Parathyroid adenoma (tissue), 2 donors: Measurements from ENCODE around the gene TLR1.
"Not testable (repeated sequence)": the region's sequence is repeated elsewhere in the genome, so short reads cannot be mapped to it uniquely, and the experiment has no call there.

Source experiments
- H2AFZ ChIP-seq: fragments of 300-600 bp; sonication (generic); one replicate; pipeline ENCODE4 v1.7.0; 2017; ENCODE audit warnings: antibody characterized with exemption, mild to moderate bottlenecking
- H3K27ac ChIP-seq: fragments of 300-600 bp; sonication (generic); one replicate; pipeline ENCODE4 v1.7.0; 2017
- H3K27me3 ChIP-seq: fragments of 300-600 bp; sonication (generic); one replicate; pipeline ENCODE4 v1.7.0; 2017; ENCODE audit warnings: low read length; ENCODE audit not compliant: control insufficient read depth, insufficient read depth
- H3K36me3 ChIP-seq: fragments of 300-600 bp; sonication (generic); one replicate; pipeline ENCODE4 v1.7.0; 2017; ENCODE audit warnings: low read length; ENCODE audit not compliant: control insufficient read depth, insufficient read depth
- H3K4me1 ChIP-seq: fragments of 300-600 bp; sonication (generic); one replicate; pipeline ENCODE4 v1.7.0; 2017; ENCODE audit warnings: control low read depth
- H3K4me2 ChIP-seq: fragments of 300-600 bp; sonication (generic); one replicate; pipeline ENCODE4 v1.7.0; 2017; ENCODE audit warnings: low read length
- H3K4me3 ChIP-seq: fragments of 300-600 bp; sonication (generic); one replicate; pipeline ENCODE4 v1.7.0; 2017; ENCODE audit warnings: low read depth, low read length
- H3K79me2 ChIP-seq: fragments of 300-600 bp; sonication (generic); one replicate; pipeline ENCODE4 v1.7.0; 2017; ENCODE audit warnings: control low read depth
- H3K9ac ChIP-seq: fragments of 300-600 bp; sonication (generic); one replicate; pipeline ENCODE4 v1.7.0; 2017; ENCODE audit warnings: mild to moderate bottlenecking
- H3K9me3 ChIP-seq: fragments of 300-600 bp; sonication (generic); one replicate; pipeline ENCODE4 v1.7.0; 2017; ENCODE audit warnings: low read length; ENCODE audit not compliant: control insufficient read depth
- TF ChIP-seq, protein P1 (sequence below): fragments of 300-600 bp; sonication (generic); IDR thresholded peaks from one replicate; pipeline ENCODE4 v1.7.0; 2017; ENCODE audit warnings: antibody characterized with exemption, mild to moderate bottlenecking
- donor health status: primary hyperparathyroidism.

Gene TLR1

DNA sequence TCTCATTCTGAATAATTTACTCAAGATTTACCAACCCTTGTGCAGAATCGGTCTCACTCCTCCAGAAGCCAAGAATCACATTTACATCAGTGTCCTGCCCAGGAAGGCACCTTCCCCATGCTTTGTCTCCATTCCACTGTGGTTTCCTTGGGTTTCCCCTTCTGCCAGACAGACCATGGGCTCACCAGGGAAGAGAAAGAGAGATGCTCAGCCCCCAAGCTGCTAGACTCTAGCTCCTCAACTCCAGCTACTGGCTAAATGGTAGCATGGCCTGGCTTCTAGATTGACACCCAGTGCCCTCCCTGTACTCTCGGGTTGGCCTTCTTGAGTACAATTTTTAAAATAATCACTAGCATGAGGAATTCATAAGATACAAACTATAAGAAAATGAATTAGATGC is 34.7 kb downstream of the TLR1 start:
- TF ChIP-seq, protein P1, sequence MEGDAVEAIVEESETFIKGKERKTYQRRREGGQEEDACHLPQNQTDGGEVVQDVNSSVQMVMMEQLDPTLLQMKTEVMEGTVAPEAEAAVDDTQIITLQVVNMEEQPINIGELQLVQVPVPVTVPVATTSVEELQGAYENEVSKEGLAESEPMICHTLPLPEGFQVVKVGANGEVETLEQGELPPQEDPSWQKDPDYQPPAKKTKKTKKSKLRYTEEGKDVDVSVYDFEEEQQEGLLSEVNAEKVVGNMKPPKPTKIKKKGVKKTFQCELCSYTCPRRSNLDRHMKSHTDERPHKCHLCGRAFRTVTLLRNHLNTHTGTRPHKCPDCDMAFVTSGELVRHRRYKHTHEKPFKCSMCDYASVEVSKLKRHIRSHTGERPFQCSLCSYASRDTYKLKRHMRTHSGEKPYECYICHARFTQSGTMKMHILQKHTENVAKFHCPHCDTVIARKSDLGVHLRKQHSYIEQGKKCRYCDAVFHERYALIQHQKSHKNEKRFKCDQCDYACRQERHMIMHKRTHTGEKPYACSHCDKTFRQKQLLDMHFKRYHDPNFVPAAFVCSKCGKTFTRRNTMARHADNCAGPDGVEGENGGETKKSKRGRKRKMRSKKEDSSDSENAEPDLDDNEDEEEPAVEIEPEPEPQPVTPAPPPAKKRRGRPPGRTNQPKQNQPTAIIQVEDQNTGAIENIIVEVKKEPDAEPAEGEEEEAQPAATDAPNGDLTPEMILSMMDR: no peak
- no peak overlapping the region for H3K4me3 ChIP-seq
- H3K79me2 ChIP-seq: no peaks in the 10 kb centered on the region
- no peak overlapping the region for H2AFZ ChIP-seq
- no peaks in the 10 kb centered on the region for H3K27me3 ChIP-seq
- H3K9ac ChIP-seq: no peak overlapping the region
- no peaks in the 10 kb centered on the region for H3K4me1 ChIP-seq
- H3K36me3 ChIP-seq: no peaks in the 10 kb centered on the region
- H3K27ac ChIP-seq: no peak overlapping the region
- H3K9me3 ChIP-seq: no peaks in the 10 kb centered on the region
- H3K4me2 ChIP-seq: no peak overlapping the region

DNA sequence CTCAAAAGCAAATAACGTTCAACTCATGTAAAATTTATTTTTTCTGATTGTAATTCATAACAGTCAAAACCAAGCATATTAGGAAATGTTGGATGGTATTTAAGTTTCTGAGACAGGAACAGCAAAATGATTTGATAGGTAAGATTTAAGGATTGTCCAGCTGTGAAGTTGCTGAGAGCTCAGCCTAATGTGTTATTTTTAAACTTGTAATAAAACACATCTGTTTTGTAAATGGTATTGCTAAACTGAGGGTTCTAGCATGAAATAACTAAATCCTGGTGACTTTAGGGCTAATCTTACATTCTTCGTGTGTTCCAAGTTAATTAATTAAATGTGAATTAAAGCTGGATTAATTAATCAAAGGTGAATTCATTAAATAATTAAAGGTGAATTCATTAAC is 35.1 kb downstream of the TLR1 start:
- Histone ChIP-seq H3K27me3 (no peaks in the 10 kb centered on the region), H3K9ac (no peak overlapping the region), H3K79me2 (no peaks in the 10 kb centered on the region), H3K27ac (no peak overlapping the region), H3K4me1 (no peaks in the 10 kb centered on the region), H2AFZ (no peak overlapping the region), H3K4me2 (no peak overlapping the region), H3K36me3 (no peaks in the 10 kb centered on the region), H3K4me3 (no peak overlapping the region), H3K9me3 (no peaks in the 10 kb centered on the region)
- TF ChIP-seq, protein P1: no peak

DNA sequence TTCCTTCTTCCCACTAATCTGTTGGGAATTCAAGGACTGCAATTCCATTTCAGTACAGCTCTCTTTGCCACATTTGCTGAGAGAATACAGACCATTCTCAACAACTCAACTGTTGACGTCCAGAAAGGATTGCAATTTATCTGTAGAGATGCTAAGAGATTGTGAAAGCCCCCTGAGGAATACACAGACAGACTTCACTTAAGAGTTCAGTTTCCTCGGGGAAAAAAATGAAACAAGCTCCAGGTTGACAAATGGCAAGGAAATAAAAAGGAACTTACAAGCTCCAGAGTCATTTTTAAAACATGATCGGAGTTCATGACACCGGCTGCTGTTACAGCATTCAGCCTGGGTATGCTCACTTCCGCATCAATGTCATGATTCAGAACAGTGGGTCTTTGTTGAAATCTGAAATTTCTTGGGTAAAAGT is 35.6 kb downstream of the TLR1 start:
- Histone ChIP-seq H3K27me3 (no peaks in the 10 kb centered on the region), H3K4me1 (no peaks in the 10 kb centered on the region), H3K27ac (no peak overlapping the region), H3K79me2 (no peaks in the 10 kb centered on the region), H3K9me3 (no peaks in the 10 kb centered on the region), H3K4me3 (no peak overlapping the region), H2AFZ (no peak overlapping the region), H3K9ac (no peak overlapping the region), H3K36me3 (no peaks in the 10 kb centered on the region), H3K4me2 (no peak overlapping the region)
- TF ChIP-seq, protein P1: no peak

DNA sequence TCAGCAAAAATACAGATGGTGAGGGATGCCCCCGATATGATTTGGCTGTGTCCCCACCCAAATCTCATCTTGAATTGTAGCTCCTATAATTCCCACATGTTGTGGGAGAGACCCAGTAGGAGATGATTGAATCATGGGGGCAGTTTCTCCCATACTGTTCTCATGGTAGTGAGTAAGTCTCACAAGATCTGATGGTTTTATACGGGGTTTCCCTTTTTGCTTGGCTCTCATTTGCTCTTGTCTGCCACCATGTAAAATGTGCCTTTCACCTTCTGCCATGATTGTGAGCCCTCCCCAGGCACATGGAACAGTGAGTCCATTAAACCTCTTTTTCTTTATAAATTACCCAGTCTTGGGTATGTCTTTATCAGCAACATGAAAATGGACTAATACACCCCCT is 37.7 kb downstream of the TLR1 start:
- not testable (repeated sequence) for H3K27me3 ChIP-seq, H3K4me1 ChIP-seq, H2AFZ ChIP-seq, H3K9me3 ChIP-seq, H3K4me2 ChIP-seq, H3K27ac ChIP-seq, H3K4me3 ChIP-seq, H3K79me2 ChIP-seq, H3K36me3 ChIP-seq, H3K9ac ChIP-seq

DNA sequence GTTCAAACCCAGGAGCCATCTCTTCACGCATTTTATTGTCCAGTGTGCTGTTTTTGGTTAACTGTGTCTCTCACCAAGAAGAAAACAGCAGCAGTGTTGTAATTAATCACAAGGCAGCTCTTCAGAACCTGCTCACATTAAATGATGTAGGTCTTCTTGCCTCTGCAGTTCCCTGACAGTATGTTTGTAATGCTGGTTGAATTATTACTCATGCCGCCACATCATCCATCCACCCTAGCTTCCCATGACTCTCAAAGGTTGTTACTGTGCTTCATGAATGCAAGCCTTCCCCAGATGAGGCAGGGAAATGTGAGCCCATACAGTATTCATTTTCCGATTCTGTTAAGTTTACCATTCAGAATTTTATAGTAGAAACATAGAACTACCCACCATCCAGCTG is 39.2 kb downstream of the TLR1 start:
- no peaks in the 10 kb centered on the region for H3K79me2 ChIP-seq
- H3K4me3 ChIP-seq: no peak overlapping the region
- H3K4me1 ChIP-seq: no peaks in the 10 kb centered on the region
- H3K9ac ChIP-seq: no peak overlapping the region
- no peak overlapping the region for H3K4me2 ChIP-seq
- H3K36me3 ChIP-seq: no peaks in the 10 kb centered on the region
- TF ChIP-seq, protein P1: no peak
- H3K9me3 ChIP-seq: no peaks in the 10 kb centered on the region
- H3K27ac ChIP-seq: no peak overlapping the region
- no peak overlapping the region for H2AFZ ChIP-seq
- H3K27me3 ChIP-seq: no peaks in the 10 kb centered on the region
